ENCODE measurements around the gene RARS2. TPM values are rescaled to one million over a fixed set of nuclear protein-coding genes. Genes with fewer than 3 reads are reported as not detected.

The RARS2 gene
- polyA plus RNA-seq, 2 of the 4 experiments (the other 2 are of a cell fraction) = 14.6 to 23.7 TPM

- no peak for ATAC-seq
Measured at GRCh38 chr6:87551799-87552198, 38.0 kb downstream of the RARS2 start.

DNA sequence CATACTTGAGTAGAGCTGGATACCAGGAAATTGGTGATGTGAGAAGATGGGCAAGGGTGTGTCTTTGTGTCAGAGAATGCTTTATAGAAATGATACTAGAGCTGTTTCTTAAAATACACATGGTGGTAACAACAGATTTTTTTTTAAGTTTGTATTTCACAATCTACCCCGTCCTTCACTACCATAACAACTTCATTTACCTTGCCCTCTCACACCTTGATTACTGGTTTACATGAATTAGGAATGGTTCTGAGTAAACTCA lies 45.4 kb downstream of the RARS2 start:
- CTCF ChIA-PET = no interaction called here
- Histone ChIP-seq H3K4me3 (no peak overlapping the region), H3K4me2 (no peak overlapping the region), H3K27ac (no peak overlapping the region), H3K4me1 (no peaks in the 10 kb centered on the region), H3K9me3 (no peaks in the 10 kb centered on the region)
- TF ChIP-seq RNF2 (IDR thresholded peaks at IDR 0.05; ENCODE audit: borderline replicate concordance, low read depth) (no peak), USF2 (IDR thresholded peaks at IDR 0.05) (no peak), ELK1 (IDR thresholded peaks at IDR 0.05; ENCODE audit: low read depth, low read length) (no peak), ZC3H11A (IDR thresholded peaks at IDR 0.05) (no peak), SMC3 (IDR thresholded peaks at IDR 0.05) (no peak), JUN (IDR thresholded peaks at IDR 0.05) (no peak), GATA3 (IDR thresholded peaks at IDR 0.05; ENCODE audit: borderline replicate concordance) (no peak), MAFK (IDR thresholded peaks at IDR 0.05; ENCODE audit: partially characterized antibody) (no peak), CHD4 (IDR thresholded peaks at IDR 0.05; ENCODE audit: borderline replicate concordance) (no peak), TP53 (CRISPR knock-in tag; IDR thresholded peaks at IDR 0.05) (no peak), NPAS2 (CRISPR knock-in tag; IDR thresholded peaks at IDR 0.05; ENCODE audit: borderline replicate concordance) (no peak), BHLHE40 (IDR thresholded peaks at IDR 0.05; ENCODE audit: low read depth, low read length) (no peak), RFX5 (IDR thresholded peaks at IDR 0.05) (no peak), ZSCAN20 (CRISPR knock-in tag; IDR thresholded peaks at IDR 0.05) (no peak)
- TF ChIP-seq, protein P1, sequence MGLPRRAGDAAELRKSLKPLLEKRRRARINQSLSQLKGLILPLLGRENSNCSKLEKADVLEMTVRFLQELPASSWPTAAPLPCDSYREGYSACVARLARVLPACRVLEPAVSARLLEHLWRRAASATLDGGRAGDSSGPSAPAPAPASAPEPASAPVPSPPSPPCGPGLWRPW (IDR thresholded peaks at IDR 0.05) = no peak
- FAIRE-seq (no peak), ATAC-seq (no peak), DNase-seq (ENCODE audit: low read depth in 1 of 2, low spot score in 1 of 2) (no peak)
- WGBS (ENCODE audit: missing lambda C conversion rate) = 79% methylated on average over 1 of the region's 1 CpG
- POLR2A ChIA-PET = no interaction called here

More at GRCh38 chr6:87551799-87552198, 38.0 kb downstream of the RARS2 start:
- Histone ChIP-seq H3K4me1 (no peaks in the 10 kb centered on the region), H3K4me2 (no peak overlapping the region), H3K4me3 (no peak overlapping the region), H3K9me3 (no peaks in the 10 kb centered on the region), H3K27ac (no peak overlapping the region)
- no peak for FAIRE-seq
- ChIA-PET POLR2A (no interaction called here), CTCF (no interaction called here)
- TF ChIP-seq REST (IDR thresholded peaks at IDR 0.05) = no peak
- TF ChIP-seq MAFK (IDR thresholded peaks at IDR 0.05; ENCODE audit: partially characterized antibody) = no peak
- TF ChIP-seq, protein P1 (IDR thresholded peaks at IDR 0.05) = no peak
- TF ChIP-seq, protein P2, sequence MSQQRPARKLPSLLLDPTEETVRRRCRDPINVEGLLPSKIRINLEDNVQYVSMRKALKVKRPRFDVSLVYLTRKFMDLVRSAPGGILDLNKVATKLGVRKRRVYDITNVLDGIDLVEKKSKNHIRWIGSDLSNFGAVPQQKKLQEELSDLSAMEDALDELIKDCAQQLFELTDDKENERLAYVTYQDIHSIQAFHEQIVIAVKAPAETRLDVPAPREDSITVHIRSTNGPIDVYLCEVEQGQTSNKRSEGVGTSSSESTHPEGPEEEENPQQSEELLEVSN (IDR thresholded peaks at IDR 0.05; ENCODE audit: borderline replicate concordance, low read depth) = no peak
- TF ChIP-seq CHD4 (IDR thresholded peaks at IDR 0.05; ENCODE audit: borderline replicate concordance) = no peak
- TF ChIP-seq SREBF2 (IDR thresholded peaks at IDR 0.05) = no peak
- TF ChIP-seq, protein P3, sequence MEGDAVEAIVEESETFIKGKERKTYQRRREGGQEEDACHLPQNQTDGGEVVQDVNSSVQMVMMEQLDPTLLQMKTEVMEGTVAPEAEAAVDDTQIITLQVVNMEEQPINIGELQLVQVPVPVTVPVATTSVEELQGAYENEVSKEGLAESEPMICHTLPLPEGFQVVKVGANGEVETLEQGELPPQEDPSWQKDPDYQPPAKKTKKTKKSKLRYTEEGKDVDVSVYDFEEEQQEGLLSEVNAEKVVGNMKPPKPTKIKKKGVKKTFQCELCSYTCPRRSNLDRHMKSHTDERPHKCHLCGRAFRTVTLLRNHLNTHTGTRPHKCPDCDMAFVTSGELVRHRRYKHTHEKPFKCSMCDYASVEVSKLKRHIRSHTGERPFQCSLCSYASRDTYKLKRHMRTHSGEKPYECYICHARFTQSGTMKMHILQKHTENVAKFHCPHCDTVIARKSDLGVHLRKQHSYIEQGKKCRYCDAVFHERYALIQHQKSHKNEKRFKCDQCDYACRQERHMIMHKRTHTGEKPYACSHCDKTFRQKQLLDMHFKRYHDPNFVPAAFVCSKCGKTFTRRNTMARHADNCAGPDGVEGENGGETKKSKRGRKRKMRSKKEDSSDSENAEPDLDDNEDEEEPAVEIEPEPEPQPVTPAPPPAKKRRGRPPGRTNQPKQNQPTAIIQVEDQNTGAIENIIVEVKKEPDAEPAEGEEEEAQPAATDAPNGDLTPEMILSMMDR (IDR thresholded peaks at IDR 0.05) = no peak
- no peak for TF ChIP-seq PHF8 (IDR thresholded peaks at IDR 0.05; ENCODE audit: borderline replicate concordance, low read depth)
- TF ChIP-seq CBX8 (IDR thresholded peaks at IDR 0.05) = no peak
- DNase-seq (ENCODE audit: low read depth in 1 of 2, low spot score in 1 of 2) = no peak
- 85% methylated on average over 2 of the region's 2 CpGs for WGBS (ENCODE audit: missing lambda C conversion rate)

All from A549 (cell line).